ENCODE results near the gene IPO4. TPM values are rescaled to one million over a fixed set of nuclear protein-coding genes. Genes with fewer than 3 reads are reported as not detected.

The IPO4 gene
- total and polyA plus RNA-seq, 2 of the 4 experiments (the other 2 are of a cell fraction), result 37.6 to 39.4 TPM

GRCh38 chr14:24219521-24219920, 30.9 kb upstream of the IPO4 start:
- H3K4me3 ChIP-seq (ENCODE audit: insufficient read depth, low read depth, low read length), result no peak overlapping the region
- H3K79me1 ChIP-seq (ENCODE audit: low read depth in 1 of 2, low read length in 2 of 2), result peaks cover 7 to 62% of the 10 kb centered on the region in 2 experiments
- ChIA-PET POLR2A (ENCODE audit: unreplicated experiment) (no interaction called here), CTCF (no interaction called here)
- intact Hi-C loops (cut with micrococcal nuclease) (loop anchor here (10.0 kb wide), 1 partner anchor 215 kb away; no protein-coding TSS in a partner anchor), in situ Hi-C loops (cut with MboI; ENCODE audit: low sequenced_read_pairs) (no loop called here), dilution Hi-C loops (cut with HindIII; ENCODE audit: low sequenced_read_pairs, unreplicated experiment) (no loop called here)
- H4K91ac ChIP-seq (ENCODE audit: insufficient read depth, low read depth, low read length), result no peak overlapping the region
- no peak overlapping the region for H2BK20ac ChIP-seq (ENCODE audit: low read depth, low read length)
- no peak overlapping the region for H3K27ac ChIP-seq (ENCODE audit: insufficient read depth, low read length)
- H4K8ac ChIP-seq (ENCODE audit: low read depth in 2 of 2, low read length in 2 of 2), result no peak overlapping the region
- no peak overlapping the region for H2AK9ac ChIP-seq (replicated peaks; ENCODE audit: low read depth, low read length, poor library complexity)
- no peak overlapping the region for H2BK120ac ChIP-seq (ENCODE audit: low read depth, low read length)
- H2AFZ ChIP-seq (replicated peaks; ENCODE audit: low read length, poor library complexity), result no peak overlapping the region
- no peak overlapping the region for H4K5ac ChIP-seq (ENCODE audit: low read depth, low read length)
- ATAC-seq (ENCODE audit: low read depth), result no peak
- no peaks in the 10 kb centered on the region for H3K9me3 ChIP-seq (ENCODE audit: control insufficient read depth, insufficient read depth, low read length)
- no peaks in the 10 kb centered on the region for H3K27me3 ChIP-seq (ENCODE audit: control insufficient read depth, insufficient read depth, low read length)
- no peak overlapping the region for H2AK5ac ChIP-seq (ENCODE audit: low read depth, low read length)
- H2BK5ac ChIP-seq (ENCODE audit: low read depth, low read length, poor library complexity, severe bottlenecking), result no peak overlapping the region
- no peak overlapping the region for H3K56ac ChIP-seq (ENCODE audit: extremely low read depth, insufficient read depth, low read length)
- peaks cover 6% of the 10 kb centered on the region for H3K36me3 ChIP-seq (ENCODE audit: control insufficient read depth, insufficient read depth, low read length)
- whole genome bisulfite sequencing, 2 experiments (ENCODE audit: extremely low coverage in 2 of 2, insufficient read length in 1 of 2), result no CpG with 5 or more reads among the region's 3 CpGs
- H3K18ac ChIP-seq (ENCODE audit: low read depth, low read length), result no peak overlapping the region
- H4K20me1 ChIP-seq (ENCODE audit: insufficient read depth, low read length), result no peaks in the 10 kb centered on the region; the same call in 1 of the 2 replicates
- peaks cover 7% of the 10 kb centered on the region; the same call in 1 of the 2 replicates for H3K9me1 ChIP-seq (ENCODE audit: insufficient read depth, low read length)
- H2BK15ac ChIP-seq (ENCODE audit: low read depth, low read length), result no peak overlapping the region
- no peak overlapping the region for H3K4ac ChIP-seq (ENCODE audit: low read depth, low read length)
- no peak overlapping the region for H3K23ac ChIP-seq (ENCODE audit: low read depth, low read length)
- no peak overlapping the region for H3K9ac ChIP-seq (ENCODE audit: low read depth, low read length)
- H3K4me2 ChIP-seq (ENCODE audit: low read depth, low read length), result no peak overlapping the region
- no peak for DNase-seq
- H3K4me1 ChIP-seq (ENCODE audit: control insufficient read depth, insufficient read depth, low read length), result no peaks in the 10 kb centered on the region
- H3K14ac ChIP-seq (replicated peaks; ENCODE audit: low read depth, low read length), result no peak overlapping the region
- no peak for TF ChIP-seq SMC3 (IDR thresholded peaks at IDR 0.05; ENCODE audit: low read depth, low read length)
- TF ChIP-seq CEBPB (IDR thresholded peaks at IDR 0.05; ENCODE audit: low read depth, low read length), result no peak
- TF ChIP-seq RAD21 (IDR thresholded peaks at IDR 0.05; ENCODE audit: low read length), result no peak
- no peak for TF ChIP-seq BHLHE40 (IDR thresholded peaks at IDR 0.05; ENCODE audit: low read depth, low read length)
- no peak for TF ChIP-seq MXI1 (IDR thresholded peaks at IDR 0.05; ENCODE audit: borderline replicate concordance, low read depth, low read length)
- no peak for TF ChIP-seq POLR2A (IDR thresholded peaks at IDR 0.05; ENCODE audit: low read depth, low read length)
- TF ChIP-seq RCOR1 (IDR thresholded peaks at IDR 0.05; ENCODE audit: insufficient replicate concordance, low read length), result no peak
- TF ChIP-seq CHD1 (IDR thresholded peaks at IDR 0.05; ENCODE audit: low read depth, low read length), result no peak
- no peak for TF ChIP-seq CTCF (conservative IDR thresholded peaks at IDR 0.05; ENCODE audit: low read depth, low read length)
- TF ChIP-seq FOS (IDR thresholded peaks at IDR 0.05; ENCODE audit: low read depth, low read length), result no peak
- TF ChIP-seq MAFK (IDR thresholded peaks at IDR 0.05; ENCODE audit: low read depth, low read length), result no peak
- TF ChIP-seq ELK1 (IDR thresholded peaks at IDR 0.05; ENCODE audit: borderline replicate concordance, low read depth, low read length), result no peak
- no peak for TF ChIP-seq USF2 (IDR thresholded peaks at IDR 0.05; ENCODE audit: low read depth, low read length)
- no peak for TF ChIP-seq NFE2L2 (IDR thresholded peaks at IDR 0.05; ENCODE audit: low read depth, low read length)
- no peak for TF ChIP-seq MAZ (IDR thresholded peaks at IDR 0.05; ENCODE audit: borderline replicate concordance, low read depth, low read length)
- TF ChIP-seq RFX5 (IDR thresholded peaks at IDR 0.05; ENCODE audit: low read depth, low read length), result no peak
- no TSS peak for BruUV-seq (replicated peaks)
